Measurements from ENCODE around the gene COMMD1.

DNA sequence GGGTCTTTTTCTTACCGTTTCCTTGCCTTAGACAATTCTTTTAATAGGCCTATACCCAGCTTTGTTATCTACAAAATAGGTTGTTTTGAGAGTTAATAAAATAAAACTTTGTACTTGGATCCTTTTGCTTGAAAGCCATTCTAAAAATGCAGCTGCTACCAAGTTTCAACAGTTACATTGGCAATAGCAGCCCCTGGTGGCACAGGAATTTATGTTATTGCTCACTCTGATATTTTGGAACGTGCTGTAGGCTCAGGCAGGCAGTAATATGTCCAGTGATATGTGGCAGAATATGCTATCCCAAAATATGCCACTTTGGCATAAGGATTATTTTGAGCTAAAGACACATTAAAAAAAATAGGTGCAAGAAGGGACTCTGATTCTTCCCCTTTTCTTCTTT lies 6.7 kb upstream of the COMMD1 start:
- no peak for TF ChIP-seq POLR2AphosphoS5 (IDR thresholded peaks at IDR 0.05)
- TF ChIP-seq, protein P1, sequence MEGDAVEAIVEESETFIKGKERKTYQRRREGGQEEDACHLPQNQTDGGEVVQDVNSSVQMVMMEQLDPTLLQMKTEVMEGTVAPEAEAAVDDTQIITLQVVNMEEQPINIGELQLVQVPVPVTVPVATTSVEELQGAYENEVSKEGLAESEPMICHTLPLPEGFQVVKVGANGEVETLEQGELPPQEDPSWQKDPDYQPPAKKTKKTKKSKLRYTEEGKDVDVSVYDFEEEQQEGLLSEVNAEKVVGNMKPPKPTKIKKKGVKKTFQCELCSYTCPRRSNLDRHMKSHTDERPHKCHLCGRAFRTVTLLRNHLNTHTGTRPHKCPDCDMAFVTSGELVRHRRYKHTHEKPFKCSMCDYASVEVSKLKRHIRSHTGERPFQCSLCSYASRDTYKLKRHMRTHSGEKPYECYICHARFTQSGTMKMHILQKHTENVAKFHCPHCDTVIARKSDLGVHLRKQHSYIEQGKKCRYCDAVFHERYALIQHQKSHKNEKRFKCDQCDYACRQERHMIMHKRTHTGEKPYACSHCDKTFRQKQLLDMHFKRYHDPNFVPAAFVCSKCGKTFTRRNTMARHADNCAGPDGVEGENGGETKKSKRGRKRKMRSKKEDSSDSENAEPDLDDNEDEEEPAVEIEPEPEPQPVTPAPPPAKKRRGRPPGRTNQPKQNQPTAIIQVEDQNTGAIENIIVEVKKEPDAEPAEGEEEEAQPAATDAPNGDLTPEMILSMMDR (IDR thresholded peaks at IDR 0.05 in 8 of 11, conservative IDR thresholded peaks at IDR 0.05 in 3 of 11) = no peak
